ENCODE results near the gene KCTD15. TPM values are rescaled to one million over a fixed set of nuclear protein-coding genes. Genes with fewer than 3 reads are reported as not detected.
A peak's percentile ranks its signal among the peaks of the same experiment; 100 is the strongest.

Gene KCTD15
- total RNA-seq, 1 experiment from 2014 or later: 59.9 TPM

DNA sequence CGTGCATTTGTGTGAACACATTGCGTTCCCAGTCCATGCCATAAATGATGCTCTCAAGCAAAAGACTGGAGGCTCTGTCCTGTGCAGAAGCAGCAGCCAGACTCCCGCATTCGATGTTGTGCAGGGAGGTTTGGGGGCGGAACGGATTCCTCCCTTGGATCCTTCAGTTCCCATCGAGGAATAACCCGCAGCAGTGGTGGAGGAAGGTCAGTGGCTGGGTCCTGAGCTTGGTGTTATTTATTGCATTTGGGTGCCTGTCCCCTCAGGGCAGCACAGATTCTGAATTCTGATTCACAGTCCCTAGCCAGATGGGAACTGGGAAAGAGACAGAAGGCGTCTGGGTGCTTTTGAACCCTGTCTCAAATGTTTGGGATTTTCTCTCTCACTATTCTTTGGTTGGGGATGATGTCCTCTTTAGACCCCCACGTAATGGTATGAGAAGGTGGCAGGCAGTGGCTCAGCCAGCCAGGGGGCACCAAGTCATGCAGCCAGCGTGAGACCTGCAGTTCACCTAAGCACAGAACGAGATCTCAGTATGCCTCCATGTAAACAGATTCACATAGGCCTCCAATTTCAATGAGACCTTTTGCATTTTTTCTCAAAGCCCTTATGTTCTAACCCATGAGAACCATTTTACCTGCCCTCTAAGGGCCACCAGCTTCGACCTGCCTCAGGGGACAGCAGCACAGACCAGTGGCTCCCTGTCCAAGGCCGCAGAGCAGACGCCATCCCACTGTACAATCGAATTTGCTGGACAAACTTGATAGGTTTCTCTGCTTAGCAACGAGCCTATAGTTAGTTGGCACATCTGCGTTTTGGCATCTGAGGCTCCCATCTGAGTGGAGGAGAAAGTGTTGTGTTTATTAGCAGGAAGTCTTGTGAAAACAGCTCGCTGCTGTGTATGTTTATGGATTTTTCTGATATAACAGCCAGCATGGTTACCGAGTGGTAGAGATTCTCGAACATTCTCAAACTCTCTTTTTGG lies 17.8 kb downstream of the KCTD15 start:
- Mint-ChIP-seq H3K9me3 (no peaks in the 10 kb centered on the region), H3K4me1 (peaks cover 9 to 13% of the 10 kb centered on the region in 2 experiments), H3K4me3 (no peak overlapping the region), H3K36me3 (ENCODE audit: insufficient read depth in 1 of 3, low read depth in 3 of 3) (peaks cover 4 to 47% (median 37%) of the 10 kb centered on the region in 3 experiments), H3K27me3 (ENCODE audit: low read depth) (peaks cover 2% of the 10 kb centered on the region; the same call in 1 of the 2 replicates), H3K27ac (peak overlapping the region; percentile 17 to 78 (median 72); a peak in 4 of 7 replicates)
- H2BK12ac ChIP-seq (ENCODE audit: insufficient read length, low read depth, low read length): no peak overlapping the region
- H3K79me2 ChIP-seq (ENCODE audit: insufficient read depth, low read length): no peaks in the 10 kb centered on the region
- H3K4me2 ChIP-seq (ENCODE audit: insufficient read depth, insufficient read length, low read length): no peak overlapping the region
- H2BK20ac ChIP-seq (ENCODE audit: low read depth, low read length, poor library complexity, severe bottlenecking): no peak overlapping the region
- no peaks in the 10 kb centered on the region for H3K9me3 ChIP-seq (ENCODE audit: control insufficient read depth, low read depth, low read length)
- H3K27ac ChIP-seq (ENCODE audit: insufficient read length, low read depth, low read length): no peak overlapping the region
- TF ChIP-seq, protein P1, sequence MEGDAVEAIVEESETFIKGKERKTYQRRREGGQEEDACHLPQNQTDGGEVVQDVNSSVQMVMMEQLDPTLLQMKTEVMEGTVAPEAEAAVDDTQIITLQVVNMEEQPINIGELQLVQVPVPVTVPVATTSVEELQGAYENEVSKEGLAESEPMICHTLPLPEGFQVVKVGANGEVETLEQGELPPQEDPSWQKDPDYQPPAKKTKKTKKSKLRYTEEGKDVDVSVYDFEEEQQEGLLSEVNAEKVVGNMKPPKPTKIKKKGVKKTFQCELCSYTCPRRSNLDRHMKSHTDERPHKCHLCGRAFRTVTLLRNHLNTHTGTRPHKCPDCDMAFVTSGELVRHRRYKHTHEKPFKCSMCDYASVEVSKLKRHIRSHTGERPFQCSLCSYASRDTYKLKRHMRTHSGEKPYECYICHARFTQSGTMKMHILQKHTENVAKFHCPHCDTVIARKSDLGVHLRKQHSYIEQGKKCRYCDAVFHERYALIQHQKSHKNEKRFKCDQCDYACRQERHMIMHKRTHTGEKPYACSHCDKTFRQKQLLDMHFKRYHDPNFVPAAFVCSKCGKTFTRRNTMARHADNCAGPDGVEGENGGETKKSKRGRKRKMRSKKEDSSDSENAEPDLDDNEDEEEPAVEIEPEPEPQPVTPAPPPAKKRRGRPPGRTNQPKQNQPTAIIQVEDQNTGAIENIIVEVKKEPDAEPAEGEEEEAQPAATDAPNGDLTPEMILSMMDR (conservative IDR thresholded peaks at IDR 0.05): no peak
- no peak overlapping the region for H3K56ac ChIP-seq (ENCODE audit: insufficient read length, low read depth, low read length)
- no peak for DNase-seq
- no peak overlapping the region for H4K91ac ChIP-seq (ENCODE audit: insufficient read length, low read depth, low read length)
- H3T11ph ChIP-seq (ENCODE audit: low read length): no peak overlapping the region
- H3K18ac ChIP-seq (ENCODE audit: insufficient read length, low read depth, low read length): no peak overlapping the region
- no peak overlapping the region for H2BK120ac ChIP-seq (ENCODE audit: low read depth, low read length, poor library complexity, severe bottlenecking)
- WGBS (ENCODE audit: extremely low coverage, insufficient read length, low lambda C conversion rate): no CpG with 5 or more reads among the region's 21 CpGs
- no peak overlapping the region for H3K4ac ChIP-seq (ENCODE audit: low read depth, low read length)
- H3K4me1 ChIP-seq (ENCODE audit: insufficient read depth, low read length): no peaks in the 10 kb centered on the region
- no peak overlapping the region for H4K8ac ChIP-seq (replicated peaks; ENCODE audit: insufficient read length, low read depth, low read length)
- H2AFZ ChIP-seq (ENCODE audit: low read length): no peak overlapping the region
- H3K9ac ChIP-seq (ENCODE audit: extremely low read depth, insufficient read length, low read length): no peak overlapping the region
- no peak overlapping the region for H2BK15ac ChIP-seq (ENCODE audit: low read depth, low read length)
- no peak overlapping the region for H3K23ac ChIP-seq (ENCODE audit: insufficient read length, low read depth, low read length)
- no peaks in the 10 kb centered on the region for H3K27me3 ChIP-seq (ENCODE audit: insufficient read depth, low read length)
- no peak overlapping the region for H4K5ac ChIP-seq (ENCODE audit: insufficient read length, low read depth, low read length)
- H2AK5ac ChIP-seq (ENCODE audit: insufficient read length, low read length): no peak overlapping the region
- H3K23me2 ChIP-seq (ENCODE audit: insufficient read length, low read depth, low read length, poor library complexity, severe bottlenecking): peaks cover under 1% of the 10 kb centered on the region
- no peak overlapping the region for H3K14ac ChIP-seq (ENCODE audit: insufficient read depth, low read length)
- H2BK5ac ChIP-seq (ENCODE audit: insufficient read length, low read length): no peak overlapping the region
- H3K79me1 ChIP-seq (ENCODE audit: insufficient read depth, low read depth, low read length, poor library complexity, severe bottlenecking): no peaks in the 10 kb centered on the region
- no peaks in the 10 kb centered on the region for H4K20me1 ChIP-seq (ENCODE audit: control insufficient read depth, insufficient read depth, insufficient read length)

Data from H9 (cell line).